ENCODE data around the gene ATCAY.
A peak's percentile ranks its signal among the peaks of the same experiment; 100 is the strongest.
"Not testable (repeated sequence)": the region's sequence is repeated elsewhere in the genome, so short reads cannot be mapped to it uniquely, and the experiment has no call there.

Gene ATCAY

GRCh38 chr19:3949294-3949693 is 68.8 kb downstream of the ATCAY start:
- DNase-seq (ENCODE audit: low spot score): no peak

DNA sequence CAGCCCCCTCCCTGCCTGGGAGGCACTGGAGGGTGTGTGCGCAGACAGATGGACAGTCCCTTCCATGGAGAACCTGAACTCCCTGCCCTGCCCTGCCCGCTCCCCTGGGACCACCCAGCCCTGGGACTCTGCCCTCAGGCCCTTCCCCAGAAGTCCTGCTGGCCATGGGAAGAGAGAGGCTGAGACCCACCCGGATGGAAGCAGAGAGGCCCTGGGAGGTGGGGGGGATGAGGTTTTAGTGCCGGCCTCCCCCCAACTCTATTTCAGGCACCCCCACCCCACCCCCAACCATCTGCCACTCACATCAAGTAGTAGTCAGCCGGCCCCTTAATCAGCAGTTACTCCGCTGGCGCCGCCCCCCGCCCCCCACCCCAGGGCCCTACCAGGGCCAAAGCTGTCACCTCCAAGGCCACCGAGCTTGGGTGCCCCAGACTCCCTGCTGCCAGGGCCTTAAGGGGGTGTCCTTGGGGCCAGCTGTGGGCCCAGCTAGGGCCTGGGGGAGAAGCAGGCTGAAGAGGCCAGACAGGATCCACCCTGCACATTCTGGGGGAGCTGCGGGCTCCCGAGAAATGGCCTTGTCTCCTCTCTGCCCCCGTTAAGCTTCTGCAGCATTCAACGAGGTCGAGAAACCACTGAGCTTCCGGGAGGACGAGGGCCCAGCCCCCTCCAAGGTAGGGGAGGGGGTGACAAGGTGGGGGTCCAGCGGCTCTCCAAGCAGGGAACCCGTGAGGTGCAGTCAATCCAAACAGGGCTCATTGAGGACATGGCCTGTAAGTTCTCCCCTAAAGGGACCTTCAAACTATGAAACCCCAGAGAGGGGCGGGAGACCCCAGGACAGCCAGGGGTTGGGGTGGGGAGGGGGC is 69.7 kb downstream of the ATCAY start:
- no peak for DNase-seq (ENCODE audit: low spot score)

DNA sequence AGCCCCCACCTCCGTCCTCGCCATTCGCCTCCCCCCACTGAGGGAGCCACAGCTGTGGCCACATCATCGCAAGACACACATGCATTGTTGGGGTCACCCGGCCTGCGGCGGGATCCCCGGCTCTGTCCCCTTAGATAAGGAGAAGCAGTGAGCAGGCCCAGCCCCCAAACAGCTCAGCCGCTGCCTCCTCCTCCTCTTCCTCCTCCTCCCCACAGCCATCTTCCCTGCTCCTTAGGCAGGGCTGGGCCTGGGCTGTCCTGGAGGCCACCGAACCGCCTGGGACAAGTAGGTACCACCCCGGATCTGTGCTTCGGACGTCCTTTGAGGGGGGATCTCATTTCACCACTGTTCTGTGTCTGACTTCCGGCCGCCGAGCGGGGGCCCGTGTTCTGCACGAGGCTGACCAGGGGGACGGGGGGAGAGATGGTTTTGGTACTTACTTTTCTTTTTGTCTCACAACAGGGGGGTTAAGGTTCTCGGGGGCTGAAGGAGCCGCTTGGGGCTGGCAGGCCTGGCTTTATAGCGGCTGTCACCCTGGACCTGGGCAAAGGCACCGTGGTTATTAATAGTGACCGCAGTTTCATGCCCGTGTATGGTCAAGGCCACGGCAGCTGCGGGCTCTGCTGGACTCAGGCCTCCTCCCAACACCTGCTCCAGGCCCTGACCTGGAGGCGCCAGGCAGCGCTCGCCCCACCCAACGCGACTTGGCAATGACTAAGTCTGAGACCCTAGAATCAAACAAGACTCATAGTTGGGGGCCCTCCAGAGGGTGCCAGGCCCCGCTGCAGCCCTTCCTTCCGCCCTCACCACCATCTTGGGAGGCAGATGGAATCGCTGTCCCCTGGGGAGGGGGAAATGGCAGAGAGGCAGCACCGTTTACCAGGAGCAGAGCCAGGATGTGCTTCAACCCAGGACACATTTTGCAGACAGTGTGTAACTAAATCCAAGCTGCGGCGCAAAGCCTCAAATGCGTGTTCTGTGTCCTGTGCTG is 70.7 kb downstream of the ATCAY start:
- DNase-seq (ENCODE audit: low spot score): no peak

GRCh38 chr19:3952755-3953276 is 72.3 kb downstream of the ATCAY start:
- DNase-seq (ENCODE audit: low spot score): not testable (repeated sequence)

GRCh38 chr19:3954107-3954506 is 73.6 kb downstream of the ATCAY start:
- DNase-seq (ENCODE audit: low spot score): no peak

DNA sequence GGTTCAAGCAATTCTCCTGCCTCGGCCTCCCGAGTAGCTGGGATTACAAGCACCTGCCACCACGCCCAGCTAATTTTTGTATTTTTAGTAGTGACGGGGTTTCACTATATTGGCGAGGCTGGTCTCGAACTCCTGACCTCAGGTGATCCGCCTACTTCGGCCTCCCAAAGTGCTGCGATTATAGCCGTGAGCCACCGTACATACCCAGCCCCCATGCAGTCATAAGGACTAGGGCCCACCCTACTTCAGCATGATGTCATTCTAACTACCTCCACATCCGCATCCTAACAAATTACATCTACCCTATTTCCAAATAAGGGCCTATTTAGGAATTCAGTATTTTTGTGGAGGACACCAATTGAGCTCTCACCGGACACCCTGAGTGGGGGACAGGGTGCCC is 74.8 kb downstream of the ATCAY start:
- not testable (repeated sequence) for DNase-seq (ENCODE audit: low spot score)

- no peak for DNase-seq (ENCODE audit: low spot score)
Observed at GRCh38 chr19:3955688-3956087, 75.2 kb downstream of the ATCAY start.

DNA sequence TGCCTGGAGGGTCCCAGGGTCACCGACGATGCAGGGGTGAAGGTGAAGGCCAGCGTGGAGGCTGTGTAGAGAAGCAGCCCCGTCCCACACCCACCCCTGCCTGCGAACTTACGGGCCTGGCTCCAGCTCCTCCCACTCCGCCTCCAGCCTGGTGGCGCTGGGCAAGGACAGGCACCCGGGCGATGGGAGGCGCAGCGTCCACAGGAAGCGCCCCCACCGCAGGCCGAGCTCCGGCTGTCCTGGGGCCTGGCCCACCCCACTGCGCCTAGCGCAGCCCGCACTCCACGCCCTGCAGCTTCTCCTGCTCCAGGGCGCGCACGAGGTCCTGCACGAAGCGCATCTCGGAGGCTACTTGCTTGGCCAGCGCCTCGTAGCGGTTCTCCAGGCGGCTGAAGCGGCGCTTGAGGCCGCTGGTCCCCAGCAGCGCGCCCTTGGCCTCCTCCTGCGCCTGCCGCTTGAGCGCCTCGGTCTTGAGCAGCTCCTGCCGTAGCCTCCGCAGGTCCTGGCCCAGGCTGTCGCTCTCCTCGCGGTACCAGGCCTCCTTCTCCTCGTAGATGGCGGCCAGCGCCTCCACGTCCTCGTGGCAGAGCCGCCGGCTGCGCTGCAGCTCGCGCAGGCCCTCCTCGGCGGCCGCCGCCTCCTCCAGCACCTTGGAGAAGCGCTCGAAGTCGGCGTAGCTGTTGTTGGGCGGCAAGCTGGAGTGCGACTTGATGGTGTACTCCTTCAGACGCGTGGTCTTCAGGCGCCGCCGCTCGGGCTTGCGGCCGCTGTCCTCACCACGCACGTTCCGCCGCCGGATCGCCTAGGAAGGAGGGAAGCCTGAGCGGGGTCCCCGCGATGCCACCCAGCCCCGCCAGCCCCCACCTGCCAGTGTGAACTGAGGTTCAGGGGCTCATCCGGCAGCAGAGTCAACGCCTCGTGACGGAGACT is 78.6 kb downstream of the ATCAY start:
- DNase-seq (ENCODE audit: low spot score): no peak

GRCh38 chr19:3959766-3960131 is 79.3 kb downstream of the ATCAY start:
- DNase-seq (ENCODE audit: low spot score): no peak

GRCh38 chr19:3961007-3961406 is 80.5 kb downstream of the ATCAY start:
- DNase-seq (ENCODE audit: low spot score): no peak

DNA sequence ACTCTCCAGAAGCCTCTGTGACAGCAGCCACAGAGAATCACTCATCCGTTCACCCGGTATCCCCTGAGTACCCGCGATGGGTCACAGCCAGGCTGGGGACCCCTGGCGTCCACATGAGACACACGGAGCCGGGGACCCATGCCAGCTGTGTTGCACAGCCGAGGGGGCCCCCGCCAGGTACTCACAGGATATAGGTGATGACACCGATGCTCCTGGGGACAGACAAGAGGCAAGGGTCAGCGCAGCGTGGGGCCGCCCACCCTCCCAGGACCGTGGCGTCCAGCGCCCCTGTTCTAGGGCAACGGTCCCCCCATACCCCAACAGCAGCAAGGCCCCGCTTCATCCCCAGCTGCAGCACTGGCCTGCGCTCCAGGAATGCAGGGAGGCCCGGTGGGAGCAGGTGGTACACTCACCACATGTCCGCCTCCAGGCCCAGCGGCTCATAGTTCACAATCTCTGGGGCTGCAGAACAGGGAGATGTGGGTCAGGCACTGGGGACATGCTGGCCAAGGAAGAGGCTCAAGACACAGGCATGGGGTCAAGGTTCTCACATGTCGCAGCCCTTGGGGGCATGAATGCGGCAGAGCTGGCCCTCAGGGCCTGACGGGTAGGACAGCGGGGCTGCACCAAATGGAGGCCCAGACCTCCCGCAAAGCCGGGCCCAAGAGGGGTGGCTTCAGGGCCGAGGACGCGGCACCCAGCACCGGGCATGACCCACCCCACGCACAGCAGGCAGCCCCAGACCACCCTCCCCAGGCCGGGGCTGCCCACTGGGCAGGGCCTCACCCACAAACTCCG is 83.2 kb downstream of the ATCAY start:
- DNase-seq (ENCODE audit: low spot score): no peak

DNA sequence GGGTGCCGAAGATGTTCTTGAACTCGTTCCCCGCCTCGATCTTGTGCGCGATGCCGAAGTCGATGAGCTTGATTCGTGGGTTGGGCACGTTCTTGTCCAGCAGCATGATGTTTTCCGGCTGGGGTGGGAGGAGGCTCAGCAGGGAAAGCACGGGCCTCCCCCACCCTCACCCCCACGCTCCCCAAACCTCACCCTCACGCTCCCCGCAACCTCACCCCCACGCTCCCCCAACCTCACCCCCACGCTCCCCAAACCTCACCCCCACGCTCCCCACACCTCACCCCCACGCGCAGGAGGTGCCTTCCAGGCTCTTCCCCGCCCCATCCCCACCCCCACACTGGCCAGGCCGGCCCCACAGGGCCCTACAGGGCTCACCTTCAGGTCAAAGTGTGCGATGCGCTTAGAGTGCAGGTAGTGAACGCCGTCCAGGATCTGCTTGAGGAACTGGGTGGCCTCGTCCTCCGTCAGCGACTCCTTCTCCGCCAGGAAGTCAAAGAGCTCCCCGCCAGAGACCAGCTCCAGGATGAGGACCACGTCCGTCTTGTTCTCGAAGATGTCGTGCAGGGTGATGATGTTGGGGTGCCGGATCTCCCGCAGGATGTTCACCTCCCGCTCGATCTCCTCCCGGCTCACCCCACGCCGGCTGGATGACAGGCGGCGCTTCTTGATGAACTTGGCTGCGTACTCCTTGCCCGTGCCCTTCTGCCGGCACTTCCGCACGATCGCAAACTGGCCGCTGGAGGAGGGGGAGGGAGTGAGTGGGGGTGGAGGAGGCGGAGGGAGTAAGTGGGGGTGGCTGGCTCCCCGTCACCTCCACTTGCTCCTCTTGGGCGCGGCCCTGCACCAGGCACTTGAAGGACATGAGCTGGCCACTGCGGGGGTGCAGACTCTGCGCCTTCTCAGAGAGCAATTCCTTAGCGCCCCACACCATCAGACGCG is 84.0 kb downstream of the ATCAY start:
- DNase-seq (ENCODE audit: low spot score): no peak

DNA sequence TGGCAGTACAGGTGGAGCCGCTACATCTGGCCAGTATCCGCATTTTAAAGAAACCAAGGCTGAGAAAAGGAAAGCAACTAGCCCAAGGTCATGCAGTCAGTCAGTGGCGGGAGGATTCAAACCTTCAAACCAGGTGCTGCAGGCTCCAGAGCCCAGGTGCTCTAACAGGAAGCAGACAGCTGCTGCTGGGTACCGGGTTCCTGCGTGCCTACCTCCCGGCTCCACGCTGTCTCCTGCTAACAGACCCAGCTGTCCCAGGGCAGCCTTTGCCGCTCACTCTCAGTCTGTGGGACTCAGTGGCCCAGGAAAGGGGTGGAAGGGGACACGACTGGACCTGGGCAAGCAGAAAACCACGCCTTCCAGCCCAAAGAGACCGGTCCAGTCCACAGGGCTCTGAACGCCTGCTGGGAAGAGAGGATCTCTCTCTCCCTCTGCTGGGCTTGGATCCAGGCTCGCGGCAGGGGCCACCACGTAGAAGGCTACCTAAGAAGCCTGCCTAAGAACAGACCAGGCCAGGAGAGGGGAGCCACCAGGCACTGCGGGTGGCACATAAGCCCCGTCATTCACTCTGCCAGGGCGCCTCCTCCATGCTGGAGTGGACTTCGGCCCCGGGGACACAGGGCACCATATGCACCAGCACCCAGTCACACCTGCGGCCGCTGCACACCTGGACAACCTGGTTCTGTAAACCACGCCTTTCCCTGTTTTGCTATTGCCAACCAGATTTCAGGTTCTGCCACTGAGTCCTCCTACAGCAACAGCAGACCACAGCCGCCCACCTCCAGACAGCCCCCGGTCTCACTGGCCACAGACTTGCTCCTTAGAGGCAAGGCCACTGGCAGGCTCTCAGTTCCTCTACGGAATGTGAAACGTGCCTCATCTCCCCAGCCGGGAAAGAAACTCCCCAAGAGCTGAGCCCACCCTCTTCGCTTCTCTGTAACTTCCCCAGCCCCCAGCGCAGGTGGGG is 85.8 kb downstream of the ATCAY start:
- no peak for DNase-seq (ENCODE audit: low spot score)

DNA sequence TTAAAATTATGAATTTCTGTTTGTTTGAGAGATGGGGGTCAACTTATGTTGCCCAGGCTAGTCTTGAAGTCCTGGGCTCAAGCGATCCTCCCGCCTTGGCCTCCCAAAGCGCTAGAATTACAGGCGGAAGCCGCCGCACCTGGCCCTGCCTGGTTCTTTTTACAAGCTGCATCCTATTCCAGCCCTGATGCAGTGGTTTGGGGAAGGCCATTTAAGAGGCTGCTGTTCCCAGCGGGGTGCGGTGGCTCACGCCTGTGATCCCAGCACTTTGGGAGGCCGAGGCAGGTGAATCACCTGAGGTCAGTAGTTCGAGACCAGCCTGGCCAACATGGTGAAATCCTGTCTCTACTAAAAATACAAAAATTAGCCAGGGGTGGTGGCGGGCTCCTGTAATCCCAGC is 87.5 kb downstream of the ATCAY start:
- not testable (repeated sequence) for DNase-seq (ENCODE audit: low spot score)

- DNase-seq (ENCODE audit: low spot score): peak; percentile 45
Observed at GRCh38 chr19:3968556-3969434, 88.3 kb downstream of the ATCAY start.

- DNase-seq (ENCODE audit: low spot score): no peak
Observed at GRCh38 chr19:3969435-3970312, 89.2 kb downstream of the ATCAY start.

Measured in pons (tissue), 1 donor.